Activated T-cell treated with anti-CD3 and anti-CD28 coated beads, Interleukin-2, amount 50 U/mL, for 48 hours (primary cell): ENCODE measurements around the gene SLC6A9.
A peak's percentile ranks its signal among the peaks of the same experiment; 100 is the strongest.

Source experiments
- DNase-seq, 2 experiments: peaks; one replicate each; pipeline ENCODE4 v3.0.0-alpha.2; 2020

SLC6A9 gene

GRCh38 chr1:43981636-43982035 lies 49.6 kb downstream of the SLC6A9 start:
- DNase-seq: no peak

DNA sequence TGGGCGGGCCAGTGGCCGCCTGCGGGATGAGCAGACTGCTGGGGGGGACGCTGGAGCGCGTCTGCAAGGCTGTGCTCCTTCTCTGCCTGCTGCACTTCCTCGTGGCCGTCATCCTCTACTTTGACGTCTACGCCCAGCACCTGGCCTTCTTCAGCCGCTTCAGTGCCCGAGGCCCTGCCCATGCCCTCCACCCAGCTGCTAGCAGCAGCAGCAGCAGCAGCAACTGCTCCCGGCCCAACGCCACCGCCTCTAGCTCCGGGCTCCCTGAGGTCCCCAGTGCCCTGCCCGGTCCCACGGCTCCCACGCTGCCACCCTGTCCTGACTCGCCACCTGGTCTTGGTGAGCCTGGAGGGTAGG lies 50.1 kb downstream of the SLC6A9 start:
- DNase-seq: no peak

DNA sequence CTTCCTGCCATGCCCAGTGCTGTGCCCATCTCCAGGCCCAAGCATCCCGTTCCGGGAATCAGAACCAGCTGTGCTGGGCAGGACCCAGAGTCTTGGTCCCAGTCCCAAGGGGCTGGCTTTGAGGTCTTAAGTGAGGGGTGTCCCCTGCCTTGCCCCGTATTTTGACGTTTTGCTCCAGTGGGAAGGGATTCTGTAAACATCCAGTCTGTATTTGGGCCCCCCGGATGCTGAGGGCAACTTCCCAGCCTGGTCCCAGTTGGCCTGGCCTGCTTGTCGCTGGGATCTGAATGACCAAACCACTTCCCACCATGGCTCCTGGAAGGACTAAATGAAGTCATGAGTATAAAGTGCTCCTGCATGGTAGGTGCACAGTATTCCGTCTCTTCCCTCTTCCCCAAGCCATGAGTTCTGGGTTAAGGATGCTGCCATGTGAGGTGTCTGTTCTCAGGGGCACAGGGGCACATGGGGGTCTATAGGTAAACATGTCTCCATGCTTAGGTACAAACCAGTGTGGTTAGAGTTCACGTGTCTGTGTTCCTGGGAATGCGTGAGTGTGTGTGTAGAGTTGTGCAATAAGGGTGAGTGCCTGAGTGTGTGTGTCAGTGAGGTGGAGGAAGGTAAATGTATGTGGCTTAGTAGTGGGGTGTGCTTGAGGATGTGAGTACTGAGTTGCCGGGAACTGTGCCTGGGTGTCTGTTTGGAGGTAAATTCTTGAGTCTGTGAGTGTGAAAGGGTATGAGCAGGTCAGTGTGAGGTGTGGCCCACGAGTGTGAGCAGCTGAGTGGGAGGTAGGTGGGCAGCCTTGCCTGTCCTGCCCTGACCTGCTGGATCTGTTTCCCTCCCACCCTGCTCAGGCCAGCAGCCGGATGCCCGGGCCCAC lies 50.8 kb downstream of the SLC6A9 start:
- DNase-seq: no peak

DNA sequence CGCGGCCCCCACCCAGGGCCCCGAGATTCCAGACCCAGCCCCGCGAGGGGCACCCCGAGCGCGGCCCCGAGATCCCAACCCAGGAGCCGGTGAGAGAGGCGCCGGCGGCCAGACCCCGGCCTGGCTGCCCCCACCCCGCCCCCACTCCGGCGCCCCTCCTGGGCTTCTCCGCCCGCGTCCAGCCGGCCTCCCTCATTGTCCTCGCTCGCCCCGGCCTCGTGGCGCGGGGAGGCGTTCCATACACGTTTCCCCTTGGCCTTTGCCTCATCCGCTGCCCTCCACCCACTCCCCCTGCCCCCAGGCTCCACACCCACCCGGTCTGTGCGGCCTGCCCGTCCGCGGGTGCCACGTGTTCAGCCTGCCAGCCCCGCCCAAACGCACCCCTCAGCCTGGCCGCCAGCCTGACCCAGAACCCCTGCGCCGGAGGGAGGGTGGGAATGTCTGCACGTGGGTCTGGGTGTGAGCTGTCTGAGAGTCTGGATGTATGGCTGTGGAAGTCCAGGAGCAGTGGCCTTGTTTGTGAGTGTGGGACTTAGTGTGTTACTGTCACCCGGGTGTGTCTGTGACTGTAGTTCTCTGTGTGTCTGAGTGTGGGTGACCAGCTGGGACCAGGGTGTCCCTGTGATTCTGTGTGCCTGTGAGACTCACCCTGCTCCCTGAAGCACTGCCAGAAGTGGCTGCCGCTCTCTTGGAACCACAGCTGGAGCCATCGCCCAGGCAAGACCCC lies 51.6 kb downstream of the SLC6A9 start:
- peak; percentile 65 to 70 for DNase-seq

- peak in 1 of 2 experiments; percentile 28 for DNase-seq
Measured at GRCh38 chr1:43979261-43979527, 52.1 kb downstream of the SLC6A9 start.

GRCh38 chr1:43978551-43979260 lies 52.6 kb downstream of the SLC6A9 start, which contains the start of gene B4GALT2:
B4GALT2 (plus strand) TSS chr1:43979210; CDS start chr1:43981161, 1,951 bp downstream.
- DNase-seq: peak; percentile 59 to 70

- DNase-seq: no peak
Measured at GRCh38 chr1:43978264-43978550, 53.1 kb downstream of the SLC6A9 start.

DNA sequence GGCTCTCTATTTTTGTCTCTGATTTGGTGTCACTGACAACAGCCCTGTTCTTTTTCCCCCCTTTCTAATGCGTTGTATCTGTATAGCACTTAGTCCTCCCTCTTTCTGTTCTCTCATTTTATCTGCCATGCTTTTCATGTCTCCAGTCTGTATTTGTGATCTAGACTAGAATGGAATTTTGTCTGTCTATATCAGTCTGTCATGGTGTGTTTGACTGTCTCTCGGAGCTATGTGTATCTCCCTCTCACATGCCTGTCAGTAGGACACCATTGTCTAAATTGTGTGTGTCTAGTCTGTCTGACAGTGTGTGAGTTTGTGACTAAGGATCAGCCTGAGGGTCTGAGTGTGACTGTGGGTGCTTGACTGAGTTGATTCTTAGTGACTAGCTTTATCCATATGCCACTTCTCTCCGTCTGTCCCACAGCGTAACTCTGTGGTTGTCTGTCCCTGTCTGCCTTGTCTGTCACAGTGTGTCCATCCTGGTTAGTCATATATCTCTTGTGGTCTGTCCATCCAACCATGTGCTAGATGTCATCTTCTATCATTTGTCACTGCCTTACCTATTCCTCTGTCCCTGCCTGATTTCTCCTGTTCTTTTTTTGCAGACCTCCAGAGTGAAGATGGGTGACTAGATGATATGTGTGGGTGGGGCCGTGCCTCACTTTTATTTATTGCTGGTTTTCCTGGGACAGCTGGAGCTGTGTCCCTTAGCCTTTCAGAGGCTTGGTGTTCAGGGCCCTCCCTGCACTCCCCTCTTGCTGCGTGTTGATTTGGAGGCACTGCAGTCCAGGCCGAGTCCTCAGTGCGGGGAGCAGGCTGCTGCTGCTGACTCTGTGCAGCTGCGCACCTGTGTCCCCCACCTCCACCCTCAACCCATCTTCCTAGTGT lies 53.6 kb downstream of the SLC6A9 start:
- DNase-seq: no peak

DNA sequence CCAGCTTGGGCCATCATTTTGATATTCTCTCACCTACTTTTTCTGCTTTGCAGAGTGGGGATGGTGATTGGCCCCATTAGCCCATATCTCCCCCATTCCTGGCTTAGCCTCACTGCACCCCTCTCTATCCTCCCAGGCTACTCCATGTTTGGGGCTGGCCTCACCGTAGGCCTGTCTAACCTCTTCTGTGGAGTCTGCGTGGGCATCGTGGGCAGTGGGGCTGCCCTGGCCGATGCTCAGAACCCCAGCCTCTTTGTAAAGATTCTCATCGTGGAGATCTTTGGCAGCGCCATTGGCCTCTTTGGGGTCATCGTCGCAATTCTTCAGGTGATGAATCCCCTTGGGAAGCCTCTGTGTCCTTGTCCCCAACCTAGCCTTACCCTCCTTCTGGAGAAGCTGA lies 54.4 kb downstream of the SLC6A9 start:
- no peak for DNase-seq

- no peak for DNase-seq
Measured at GRCh38 chr1:43976045-43976444, 55.2 kb downstream of the SLC6A9 start.

DNA sequence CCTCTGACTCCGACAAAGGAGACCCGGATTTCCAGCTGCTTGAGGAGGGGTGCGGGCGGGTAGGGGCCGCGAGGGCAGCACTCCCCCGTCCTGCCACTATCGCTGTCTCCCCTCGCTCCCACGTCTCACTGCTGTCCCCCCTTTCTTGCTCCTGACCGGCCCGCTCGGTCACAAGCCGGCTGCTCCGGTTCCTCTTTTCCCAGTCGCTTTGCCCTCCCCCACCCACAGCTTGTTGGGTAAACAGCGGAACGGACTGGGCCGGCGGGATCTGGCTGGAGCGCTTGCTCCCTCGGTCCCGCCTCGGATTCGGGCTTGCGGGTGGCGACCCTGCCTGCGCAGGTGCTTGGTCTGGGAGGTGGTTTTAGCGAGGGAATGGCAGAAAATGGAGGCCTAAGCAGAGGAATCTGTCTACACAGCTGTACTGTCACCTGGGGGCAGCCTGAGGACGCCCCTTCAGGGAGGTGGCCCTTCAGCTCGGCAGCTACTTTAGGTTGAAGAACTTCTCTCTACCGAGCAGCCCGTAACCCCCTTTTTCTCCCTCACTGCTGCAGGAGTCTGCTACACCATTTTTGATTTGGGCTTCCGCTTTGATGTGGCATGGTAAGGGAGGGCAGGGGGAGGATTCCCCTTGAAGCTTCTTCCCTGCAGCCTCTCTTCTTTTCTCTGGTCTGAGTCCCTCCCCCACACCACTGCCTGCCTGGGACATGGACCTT lies 55.9 kb downstream of the SLC6A9 start:
- DNase-seq: peak in 1 of 2 experiments; percentile 48

DNA sequence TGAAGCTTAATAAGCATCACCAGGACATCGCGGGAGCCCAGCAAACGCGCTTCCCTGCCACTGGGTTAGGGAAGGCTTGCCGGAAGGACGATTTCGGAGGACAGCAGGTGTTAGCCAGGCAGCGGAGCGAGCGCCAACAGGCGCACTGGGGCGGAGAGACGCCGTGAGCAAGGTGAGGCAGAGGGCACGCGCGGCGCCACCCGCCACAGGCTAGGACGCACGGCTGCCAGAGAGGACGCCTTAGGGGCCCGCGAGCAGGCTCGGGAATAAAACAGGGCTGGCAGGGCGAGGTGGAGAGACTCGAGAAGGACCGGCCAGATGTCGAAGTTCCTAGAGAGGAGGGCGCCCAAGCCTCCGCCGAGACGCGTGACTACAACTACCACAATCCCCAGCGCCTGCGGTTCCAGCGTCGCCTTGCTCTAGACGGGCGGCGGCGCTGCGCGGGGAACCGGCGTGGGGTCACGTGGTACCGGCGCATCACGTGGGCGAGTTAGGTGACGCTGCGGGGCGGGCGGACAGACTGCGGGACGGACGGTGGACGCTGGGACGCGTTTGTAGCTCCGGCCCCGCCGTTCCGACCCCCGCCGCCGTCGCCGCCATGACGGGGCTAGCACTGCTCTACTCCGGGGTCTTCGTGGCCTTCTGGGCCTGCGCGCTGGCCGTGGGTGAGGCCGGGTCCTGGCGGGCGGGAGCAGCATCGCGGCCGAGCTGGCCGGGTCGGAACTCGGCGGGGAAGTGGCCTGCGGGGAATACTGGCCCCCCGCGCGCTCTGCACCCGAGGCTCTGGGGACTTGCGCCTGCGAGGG lies 56.6 kb downstream of the SLC6A9 start, which contains the start of gene ATP6V0B:
Gene ATP6V0B (plus strand): TSS at position 518 of the 806 bp plus-strand sequence. CDS start 81 bp downstream, at position 599.
- peak; percentile 97 for DNase-seq

DNA sequence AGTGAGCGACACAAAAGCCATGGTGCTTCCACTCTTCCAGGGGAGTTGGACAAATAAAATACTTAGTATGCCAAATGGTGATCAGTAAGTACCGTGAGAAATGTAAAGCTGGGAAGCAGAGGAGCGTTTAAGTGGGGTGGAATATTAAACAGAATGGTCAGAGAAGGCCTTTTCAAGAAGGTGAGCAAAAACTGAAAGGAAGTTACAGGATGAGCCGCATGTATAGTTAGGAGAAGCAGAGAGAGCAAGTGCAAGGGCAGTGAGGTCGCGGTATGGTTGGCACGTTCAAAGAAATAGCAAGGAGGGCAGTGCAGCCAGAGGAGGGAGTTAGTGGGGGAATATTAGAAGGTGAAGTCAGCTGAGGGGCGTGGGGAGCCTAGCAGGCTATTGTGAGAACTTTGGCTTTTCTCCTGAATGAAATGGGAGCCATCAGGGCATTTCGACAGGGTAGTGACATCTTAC lies 57.2 kb downstream of the SLC6A9 start:
- DNase-seq: no peak

- no peak for DNase-seq
Measured at GRCh38 chr1:43971336-43971980, 59.8 kb downstream of the SLC6A9 start.

DNA sequence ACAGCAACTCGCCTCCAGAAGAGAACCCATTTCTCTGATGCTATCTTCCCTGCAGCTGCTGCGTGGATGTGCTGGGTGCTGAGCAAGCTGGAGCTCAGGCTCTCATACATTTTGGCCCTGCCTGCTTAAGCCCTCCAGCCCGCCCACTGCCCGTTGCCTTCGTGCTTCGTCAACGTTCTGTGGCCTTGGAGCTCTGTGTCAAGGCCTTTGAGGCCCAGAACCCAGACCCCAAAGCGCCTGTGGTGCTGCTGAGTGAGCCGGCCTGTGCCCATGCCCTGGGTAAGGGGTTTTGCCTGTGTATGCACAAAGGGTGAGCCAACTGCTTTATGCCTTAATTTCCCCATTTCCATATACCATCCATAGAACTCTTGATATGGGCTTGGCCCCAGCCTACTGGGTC lies 60.4 kb downstream of the SLC6A9 start:
- no peak for DNase-seq

GRCh38 chr1:43970502-43970901 lies 60.8 kb downstream of the SLC6A9 start:
- DNase-seq: no peak

DNA sequence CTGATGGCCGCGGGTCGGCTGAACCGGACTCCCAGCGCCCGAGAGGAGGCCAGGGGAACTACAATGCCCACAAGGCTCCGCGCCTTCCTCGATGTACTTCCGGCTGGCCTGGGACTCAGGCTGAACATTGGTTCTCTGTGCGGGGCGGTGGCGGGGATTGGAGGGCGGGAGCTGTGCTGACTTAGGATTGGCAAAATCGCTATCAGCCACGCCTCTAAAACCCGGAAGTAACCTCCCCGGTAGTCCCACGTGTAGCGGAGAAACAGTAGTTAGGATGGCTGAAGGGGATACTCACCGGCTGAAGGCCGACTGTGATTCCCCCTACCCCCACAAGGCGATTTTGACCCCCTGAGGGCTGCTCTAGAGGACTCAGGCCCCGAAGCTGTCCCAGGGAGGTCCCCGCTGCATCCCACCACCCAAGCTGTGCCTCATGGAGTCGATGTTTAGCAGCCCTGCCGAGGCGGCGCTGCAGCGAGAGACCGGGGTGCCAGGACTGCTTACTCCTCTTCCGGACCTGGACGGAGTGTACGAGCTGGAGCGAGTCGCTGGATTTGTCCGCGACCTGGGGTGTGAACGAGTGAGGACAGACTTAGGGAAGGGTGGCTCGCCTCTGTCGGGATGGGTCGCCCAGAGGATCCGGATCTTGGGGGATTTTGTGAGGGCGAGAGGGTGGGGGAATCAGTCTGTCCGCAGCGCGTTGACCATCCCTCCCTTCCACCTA lies 61.4 kb downstream of the SLC6A9 start, which contains the start of gene DPH2:
Gene DPH2 (plus strand): TSS at position 265 of the 721 bp plus-strand sequence. CDS start 166 bp downstream, at position 431.
- peak; percentile 96 to 97 for DNase-seq

DNA sequence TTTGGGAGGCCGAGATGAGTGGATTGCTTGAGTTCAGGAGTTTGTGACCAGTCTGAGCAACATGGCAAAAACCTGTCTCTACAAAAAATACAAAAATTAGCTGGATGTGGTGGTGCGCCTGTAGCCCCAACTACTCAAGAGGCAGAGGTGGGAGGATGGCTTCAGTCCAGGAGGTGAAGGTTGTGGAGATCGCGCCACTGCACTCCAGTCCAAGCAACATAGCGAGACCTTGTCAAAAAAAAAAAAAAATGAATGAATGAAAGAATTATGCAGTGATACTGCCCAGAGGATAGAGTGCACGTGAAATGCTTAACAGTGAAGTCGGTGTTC lies 61.9 kb downstream of the SLC6A9 start:
- DNase-seq: no peak

- no peak for DNase-seq
Measured at GRCh38 chr1:43968348-43968948, 62.8 kb downstream of the SLC6A9 start.
